Amniotic epithelial cell (primary cell): ENCODE measurements around the gene NSUN4.
A peak's percentile ranks its signal among the peaks of the same experiment; 100 is the strongest.
"Not testable (repeated sequence)": the region's sequence is repeated elsewhere in the genome, so short reads cannot be mapped to it uniquely, and the experiment has no call there.

ENCODE experiments used
- DNase-seq: peaks from one replicate; pipeline ENCODE4 v3.0.0-alpha.2; 2010; ENCODE audit warnings: low read depth

NSUN4 gene

GRCh38 chr1:46328182-46328581 is 12.4 kb upstream of the NSUN4 start:
- DNase-seq, result not testable (repeated sequence)

GRCh38 chr1:46329807-46330206 is 10.8 kb upstream of the NSUN4 start:
- DNase-seq, result not testable (repeated sequence)

- not testable (repeated sequence) for DNase-seq
These were observed 10.2 kb upstream of the NSUN4 start for GRCh38 chr1:46330381-46330780.

- not testable (repeated sequence) for DNase-seq
These were observed 8.6 kb upstream of the NSUN4 start for GRCh38 chr1:46331786-46332540.

GRCh38 chr1:46333300-46334029 is 7.1 kb upstream of the NSUN4 start:
- peak; percentile 40 for DNase-seq

GRCh38 chr1:46334030-46334384 is 6.6 kb upstream of the NSUN4 start:
- no peak for DNase-seq

- no peak for DNase-seq
These were observed 5.5 kb upstream of the NSUN4 start for GRCh38 chr1:46335081-46335480.

- DNase-seq, result not testable (repeated sequence)
These were observed 3.2 kb upstream of the NSUN4 start for GRCh38 chr1:46337409-46337808.

GRCh38 chr1:46341222-46342083 is 846 bp downstream of the NSUN4 start:
- DNase-seq, result no peak

GRCh38 chr1:46342084-46342656 is 1.6 kb downstream of the NSUN4 start:
- DNase-seq, result peak; percentile 63

- DNase-seq, result no peak
These were observed 2.2 kb downstream of the NSUN4 start for GRCh38 chr1:46342677-46343350.

- DNase-seq, result no peak
These were observed 2.7 kb downstream of the NSUN4 start for GRCh38 chr1:46343351-46343695.

- no peak for DNase-seq
These were observed 3.1 kb downstream of the NSUN4 start for GRCh38 chr1:46343705-46344104.

- DNase-seq, result no peak
These were observed 3.9 kb downstream of the NSUN4 start for GRCh38 chr1:46344481-46344880.

- no peak for DNase-seq
These were observed 4.7 kb downstream of the NSUN4 start for GRCh38 chr1:46345281-46345680.

GRCh38 chr1:46352363-46352762 is 11.8 kb downstream of the NSUN4 start:
- DNase-seq, result no peak

- peak; percentile 29 for DNase-seq
These were observed 15.3 kb downstream of the NSUN4 start for GRCh38 chr1:46355920-46356319.

GRCh38 chr1:46362158-46362557 is 21.6 kb downstream of the NSUN4 start:
- DNase-seq, result no peak

GRCh38 chr1:46363121-46363520 is 22.5 kb downstream of the NSUN4 start:
- DNase-seq, result no peak

GRCh38 chr1:46364612-46365011 is 24.0 kb downstream of the NSUN4 start:
- DNase-seq, result peak; percentile 31

GRCh38 chr1:46365796-46366195 is 25.2 kb downstream of the NSUN4 start:
- DNase-seq, result not testable (repeated sequence)

- no peak for DNase-seq
These were observed 26.5 kb downstream of the NSUN4 start for GRCh38 chr1:46367072-46367471.
